KOPT-K1 (cell line): Measurements from ENCODE around the gene TAF10.

ENCODE experiments used
- H3K27ac ChIP-seq: fragments of 200-600 bp; sonication (generic); 2 replicates; pipeline ENCODE4 v1.5.1; 2016; ENCODE audit warnings: antibody characterized with exemption, mild to moderate bottlenecking, low read depth, low read length; ENCODE audit not compliant: poor library complexity, severe bottlenecking
- H3K36me3 ChIP-seq: fragments of 200-600 bp; sonication (generic); 2 replicates; pipeline ENCODE4 v1.5.1; 2017; ENCODE audit warnings: antibody characterized with exemption, mild to moderate bottlenecking, low read length, moderate library complexity; ENCODE audit not compliant: insufficient read depth
- H3K9me3 ChIP-seq: fragments of 200-600 bp; sonication (generic); 2 replicates; pipeline ENCODE4 v1.5.1; 2017; ENCODE audit warnings: antibody characterized with exemption, low read length, mild to moderate bottlenecking; ENCODE audit not compliant: insufficient read depth, poor library complexity, severe bottlenecking

The TAF10 gene

DNA sequence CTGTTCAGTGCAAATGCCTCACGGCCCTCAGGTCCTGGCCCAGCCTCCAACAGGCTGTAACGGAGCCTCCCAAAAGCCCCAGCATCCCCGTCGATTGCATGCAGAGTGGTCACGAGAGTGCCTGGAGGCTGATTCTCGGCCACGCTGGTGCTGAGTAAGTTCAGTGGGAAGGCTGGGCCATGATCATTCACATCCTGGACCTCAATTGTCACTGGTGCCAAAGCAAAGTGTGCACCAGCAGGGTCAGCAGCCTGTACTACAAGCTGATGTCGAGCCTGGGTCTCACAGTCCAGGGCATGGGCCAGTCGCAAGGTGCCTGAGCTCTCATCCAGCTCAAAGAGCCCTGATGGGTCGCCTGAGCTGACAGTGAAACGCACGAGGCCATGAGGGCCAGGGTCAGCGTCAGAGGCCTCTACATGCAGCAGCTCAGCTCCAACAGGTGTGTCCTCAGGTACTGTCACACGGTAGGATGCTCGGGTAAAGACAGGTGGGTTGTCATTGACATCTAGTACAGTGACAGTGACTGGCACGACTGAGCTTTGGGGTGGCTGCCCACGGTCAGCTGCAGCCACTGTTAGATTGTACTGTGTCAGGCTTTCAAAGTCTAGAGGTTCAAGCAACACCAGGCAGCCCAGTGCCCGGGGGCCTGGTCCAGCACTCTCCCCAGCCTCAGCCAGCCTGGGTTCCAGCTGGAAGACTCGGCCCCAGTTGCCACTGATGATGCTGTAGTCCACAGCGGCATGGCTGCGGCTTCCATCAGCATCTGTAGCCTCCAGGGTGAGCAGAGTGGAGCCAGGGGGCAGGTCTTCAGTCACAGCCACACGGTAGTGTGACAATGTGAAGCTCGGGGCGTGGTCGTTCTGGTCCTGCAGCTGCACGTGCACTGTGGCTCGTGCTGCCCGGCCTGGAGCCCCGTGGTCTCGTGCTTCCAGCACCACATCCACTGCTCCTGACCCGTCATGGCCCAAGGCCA lies 11.7 kb upstream of the TAF10 start:
- Histone ChIP-seq H3K9me3 (no peaks in the 10 kb centered on the region), H3K36me3 (peaks cover 27% of the 10 kb centered on the region; the same call in 1 of the 2 replicates), H3K27ac (no peak overlapping the region)

DNA sequence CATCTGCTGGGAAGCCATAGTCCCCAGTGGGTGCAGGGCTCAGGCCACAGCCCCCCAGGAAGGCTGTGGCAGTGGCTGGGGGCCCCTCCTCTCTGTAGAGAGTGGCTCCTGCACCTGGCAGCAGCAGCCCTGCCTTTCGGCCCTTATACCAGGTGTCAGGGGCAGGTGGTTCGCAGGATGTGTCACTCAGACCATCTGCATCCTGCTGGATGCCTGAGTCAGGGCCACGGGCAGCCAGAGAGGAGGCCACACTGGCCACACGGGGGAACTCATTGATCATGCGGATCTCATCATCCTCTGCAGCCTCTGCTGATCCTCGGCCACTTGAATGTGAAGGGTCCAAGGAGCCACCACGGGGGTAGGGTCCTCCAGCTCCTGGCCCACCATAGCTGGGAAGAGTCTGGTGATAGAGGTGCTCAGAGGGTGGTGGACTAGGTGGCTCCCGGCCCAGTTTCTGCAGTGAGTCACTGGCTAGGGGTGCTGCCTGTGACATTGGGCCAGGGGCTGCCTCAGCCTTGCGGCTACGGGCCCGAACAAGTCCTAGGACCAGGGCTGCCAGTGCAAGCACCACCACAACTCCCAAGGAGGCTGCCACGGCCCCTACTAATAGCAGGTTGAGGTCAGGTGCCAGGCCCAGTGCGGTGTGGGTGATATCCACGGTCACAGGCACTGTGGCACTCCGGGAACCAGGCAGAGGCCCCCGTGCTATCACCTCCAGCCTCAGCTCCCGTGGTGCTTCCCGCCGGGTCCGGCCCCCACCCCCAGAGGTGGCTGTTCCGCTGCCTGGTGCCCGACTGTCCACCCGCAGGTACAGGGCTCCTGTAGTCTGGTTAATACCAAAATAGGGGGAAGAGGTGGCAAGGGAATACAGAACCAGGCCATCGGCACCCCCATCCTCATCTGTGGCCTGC lies 10.5 kb upstream of the TAF10 start:
- Histone ChIP-seq H3K36me3 (peaks cover 27% of the 10 kb centered on the region; the same call in 1 of the 2 replicates), H3K27ac (no peak overlapping the region), H3K9me3 (no peaks in the 10 kb centered on the region)

DNA sequence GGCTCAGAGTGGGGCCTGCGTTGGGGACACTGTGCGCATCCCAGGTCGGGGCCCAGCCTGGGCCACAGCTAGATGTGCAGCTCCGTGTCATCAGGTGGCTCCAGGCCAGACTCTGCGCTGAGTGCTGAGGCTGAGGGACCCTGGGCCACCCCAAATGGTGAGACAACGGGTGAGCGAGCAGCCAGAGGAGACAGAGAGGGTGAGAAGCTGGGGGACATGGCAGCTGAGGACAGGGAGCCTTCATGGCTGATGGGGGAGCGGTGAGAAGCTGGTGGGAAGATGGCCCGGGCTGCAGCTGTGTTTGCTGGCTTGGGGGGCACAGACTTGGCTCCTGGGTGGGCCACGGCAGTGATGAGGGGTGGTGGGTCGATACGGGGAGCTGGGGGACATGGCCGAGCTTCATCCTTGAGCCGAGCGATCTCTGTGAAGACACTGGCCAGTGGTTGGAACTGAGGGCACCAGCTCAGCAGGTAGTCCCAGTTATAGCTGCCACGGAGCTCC lies 9.7 kb upstream of the TAF10 start:
- Histone ChIP-seq H3K9me3 (no peaks in the 10 kb centered on the region), H3K27ac (no peak overlapping the region), H3K36me3 (peaks cover 22% of the 10 kb centered on the region; the same call in 1 of the 2 replicates)

DNA sequence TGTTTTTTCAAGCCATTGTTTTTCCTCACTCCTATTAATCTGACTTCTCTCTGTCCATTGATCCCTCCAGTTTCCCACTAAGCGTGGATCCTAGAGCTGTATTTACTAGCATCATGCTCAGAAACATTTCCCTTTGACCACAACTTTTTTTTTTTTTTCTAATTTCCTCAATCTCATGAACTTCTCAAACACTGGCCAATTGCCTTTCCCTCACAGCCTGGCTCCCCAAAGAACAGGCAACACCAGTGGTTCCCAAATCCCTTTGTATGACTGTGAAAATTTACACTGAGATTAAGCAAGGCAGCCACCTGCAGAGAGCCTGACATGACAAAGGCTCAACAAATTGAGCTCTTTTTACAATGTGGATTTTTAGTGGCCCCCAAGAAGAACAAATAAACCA lies 8.6 kb upstream of the TAF10 start:
- Histone ChIP-seq H3K36me3 (peaks cover 17% of the 10 kb centered on the region; the same call in 1 of the 2 replicates), H3K27ac (no peak overlapping the region), H3K9me3 (no peaks in the 10 kb centered on the region)

- Histone ChIP-seq H3K27ac (peak within 1 kb of the TSS; percentile 57), H3K36me3 (peaks cover 19% of the 10 kb centered on the region; the same call in 1 of the 2 replicates), H3K9me3 (no peaks in the 10 kb centered on the region)
These were observed 7.2 kb upstream of the TAF10 start, which contains the start of gene TPP1 for GRCh38 chr11:6619004-6619745. Gene TPP1 (minus strand): TSS chr11:6619422. CDS start chr11:6619400, 22 bp downstream.

DNA sequence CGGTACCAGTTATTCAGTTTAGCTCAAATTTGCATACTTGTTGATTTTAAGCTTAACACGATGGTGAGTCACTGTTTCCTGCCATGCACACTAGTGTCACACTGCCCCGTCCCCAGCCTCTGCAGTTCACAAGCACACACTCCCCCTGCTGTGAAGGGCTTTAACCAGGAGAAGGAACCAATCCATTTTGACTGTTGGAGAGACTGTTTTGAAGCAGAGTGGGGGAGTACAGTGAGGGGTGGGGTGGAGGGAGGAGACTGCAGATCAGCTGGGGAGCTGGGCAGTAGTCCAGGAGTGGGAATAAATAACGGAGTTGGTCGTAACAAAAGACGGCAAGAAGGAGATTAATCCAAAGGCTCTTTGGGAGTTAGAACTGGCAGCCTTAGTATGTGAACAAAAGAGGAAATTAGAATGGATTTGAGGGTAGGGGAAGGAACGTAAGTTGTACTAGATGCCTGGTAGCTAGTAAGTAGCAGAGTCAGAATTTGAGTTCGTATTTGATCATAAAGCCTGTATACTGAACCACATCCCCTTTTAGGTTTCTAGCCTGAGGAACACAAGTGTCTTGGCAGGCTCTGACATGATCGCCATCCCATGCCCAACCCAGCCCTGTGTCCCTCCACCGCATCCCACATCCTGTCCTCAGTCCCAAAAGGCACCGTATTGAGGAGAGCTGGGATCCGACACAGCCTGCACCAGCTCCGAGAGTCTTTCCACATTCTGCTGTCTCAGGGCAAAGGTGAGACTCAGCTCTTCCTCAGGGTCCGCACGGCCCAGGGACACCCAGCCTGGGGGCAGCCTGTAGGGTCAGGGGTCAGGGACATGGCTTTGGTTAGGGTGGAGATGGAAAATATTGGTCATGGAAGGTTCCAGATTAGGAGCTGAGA lies 6.3 kb upstream of the TAF10 start:
- Histone ChIP-seq H3K27ac (peak overlapping the region; percentile 57), H3K9me3 (no peaks in the 10 kb centered on the region), H3K36me3 (peaks cover 16% of the 10 kb centered on the region; the same call in 1 of the 2 replicates)

DNA sequence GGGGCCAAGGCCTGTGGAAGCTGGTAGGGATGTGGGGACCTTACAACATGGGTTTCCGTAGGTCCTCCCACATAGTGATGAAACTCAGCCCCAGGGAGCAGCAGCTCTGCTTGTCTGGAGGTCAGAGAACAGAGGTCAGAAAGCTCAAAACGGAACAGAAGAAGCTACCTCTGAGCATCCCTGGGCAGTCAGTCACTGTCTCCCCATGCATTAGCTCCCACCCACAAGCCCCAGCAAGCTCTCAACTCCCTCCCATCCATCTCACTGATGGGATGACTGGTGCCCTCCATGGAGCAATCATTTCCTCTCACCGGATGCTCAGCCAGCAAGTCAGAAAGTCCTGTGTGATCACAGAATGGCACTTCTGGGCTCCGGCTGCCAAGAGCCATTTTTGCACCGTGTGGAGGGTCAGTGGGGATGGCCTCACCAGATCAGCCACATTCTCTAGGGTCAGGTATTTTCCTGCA lies 5.3 kb upstream of the TAF10 start:
- Histone ChIP-seq H3K9me3 (no peaks in the 10 kb centered on the region), H3K36me3 (peaks cover 16% of the 10 kb centered on the region; the same call in 1 of the 2 replicates), H3K27ac (no peak overlapping the region)

- Histone ChIP-seq H3K36me3 (peaks cover 16% of the 10 kb centered on the region; the same call in 1 of the 2 replicates), H3K27ac (no peak overlapping the region), H3K9me3 (no peaks in the 10 kb centered on the region)
These were observed 4.7 kb upstream of the TAF10 start for GRCh38 chr11:6616596-6617250.

DNA sequence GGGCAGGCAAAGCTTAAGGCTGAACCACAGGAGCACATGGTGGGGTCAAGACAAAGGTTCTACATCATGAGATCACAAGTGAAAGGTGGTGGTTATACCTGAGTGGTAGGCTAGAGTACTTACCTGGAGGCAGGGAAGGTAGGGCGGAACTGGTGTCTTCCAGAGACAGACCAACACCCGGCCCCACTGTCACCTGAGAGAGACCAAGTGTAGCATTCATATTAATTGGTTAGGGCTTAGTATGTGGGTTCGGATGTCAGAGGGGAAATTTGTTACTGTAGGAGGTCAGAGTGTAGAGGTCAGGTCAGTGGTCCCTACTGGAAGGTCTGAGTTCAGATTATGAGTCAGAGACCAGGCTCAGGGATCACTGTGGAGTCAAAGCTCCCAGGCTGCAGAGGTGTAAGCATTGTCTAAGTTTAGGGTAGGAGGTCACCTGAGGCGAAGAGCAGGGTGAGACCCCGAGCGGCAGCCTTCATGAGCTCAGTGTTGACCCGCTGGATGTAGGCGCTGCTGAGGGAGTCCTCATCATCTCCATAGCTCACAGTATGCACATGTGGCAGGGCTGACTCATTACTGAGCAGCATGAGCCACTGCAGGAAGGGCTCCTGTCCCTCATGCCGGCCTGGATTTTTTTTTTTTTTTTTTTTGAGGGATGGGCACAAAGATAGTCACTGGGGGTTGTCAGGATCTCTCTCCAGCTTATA lies 4.0 kb upstream of the TAF10 start:
- peaks cover 18% of the 10 kb centered on the region for H3K36me3 ChIP-seq
- H3K9me3 ChIP-seq: no peaks in the 10 kb centered on the region
- H3K27ac ChIP-seq: no peak overlapping the region

- H3K27ac ChIP-seq: no peak overlapping the region
- peaks cover 28% of the 10 kb centered on the region for H3K36me3 ChIP-seq
- H3K9me3 ChIP-seq: no peaks in the 10 kb centered on the region
These were observed 3.0 kb upstream of the TAF10 start for GRCh38 chr11:6615046-6615445.

GRCh38 chr11:6614446-6614845 lies 2.4 kb upstream of the TAF10 start:
- H3K9me3 ChIP-seq: no peaks in the 10 kb centered on the region
- no peak overlapping the region for H3K27ac ChIP-seq
- H3K36me3 ChIP-seq: peaks cover 34% of the 10 kb centered on the region

DNA sequence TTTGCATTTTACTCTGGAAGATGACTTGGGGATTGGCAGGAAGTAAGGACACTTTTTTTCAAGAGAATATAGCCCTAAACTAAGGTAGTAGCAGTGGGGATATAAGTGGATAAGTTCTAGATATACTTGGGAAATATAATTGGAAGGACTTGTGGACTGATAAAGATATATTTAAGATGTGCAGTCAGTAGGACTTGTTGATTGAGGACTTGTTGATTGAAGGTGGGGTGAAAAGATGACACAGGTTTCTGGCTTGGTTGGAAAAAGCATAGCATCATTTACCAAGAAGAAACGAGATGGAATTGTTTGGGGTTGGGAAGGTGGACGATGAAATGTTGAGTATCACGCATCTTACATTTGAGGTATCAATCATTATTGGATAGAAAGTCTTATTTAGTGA lies 1.5 kb upstream of the TAF10 start:
- no peak overlapping the region for H3K27ac ChIP-seq
- H3K36me3 ChIP-seq: peaks cover 43% of the 10 kb centered on the region
- no peaks in the 10 kb centered on the region for H3K9me3 ChIP-seq

DNA sequence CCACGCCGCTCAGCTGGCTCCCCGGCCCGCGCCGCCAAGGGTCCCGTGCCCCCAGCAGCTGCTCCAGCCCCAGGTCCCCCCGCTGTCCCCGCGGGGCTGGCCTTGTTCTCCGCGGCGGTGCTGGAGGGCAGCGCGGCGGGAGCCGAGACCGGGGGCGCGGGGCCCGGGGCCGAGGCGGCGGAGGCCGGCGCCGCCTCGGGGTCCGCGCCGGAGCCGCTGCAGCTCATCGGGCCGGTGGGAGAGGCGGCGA lies 128 bp downstream of the TAF10 start:
- Histone ChIP-seq H3K27ac (peak overlapping the region; percentile 94), H3K36me3 (peaks cover 57% of the 10 kb centered on the region), H3K9me3 (no peaks in the 10 kb centered on the region)
